GM12865 (cell line): ENCODE measurements around the gene PDE11A.

Source experiments
- DNase-seq: peaks from one replicate; pipeline ENCODE4 v3.0.0; 2010; ENCODE audit warnings: low read depth
- H3K4me3 ChIP-seq: 2 replicates; pipeline ENCODE4 v1.5.1; 2011; ENCODE audit warnings: mild to moderate bottlenecking, low read depth, low read length, control low read depth
- TF ChIP-seq, protein P1 (sequence below): IDR thresholded peaks from 2 replicates; pipeline ENCODE4 v1.5.1; 2011; ENCODE audit warnings: low read length, control low read depth, low read depth, inconsistent platforms; ENCODE audit not compliant: insufficient read depth; ENCODE audit errors: missing control alignments

PDE11A gene

GRCh38 chr2:177619986-177620385 is 452.6 kb downstream of the PDE11A start:
- H3K4me3 ChIP-seq: no peak overlapping the region
- TF ChIP-seq, protein P1, sequence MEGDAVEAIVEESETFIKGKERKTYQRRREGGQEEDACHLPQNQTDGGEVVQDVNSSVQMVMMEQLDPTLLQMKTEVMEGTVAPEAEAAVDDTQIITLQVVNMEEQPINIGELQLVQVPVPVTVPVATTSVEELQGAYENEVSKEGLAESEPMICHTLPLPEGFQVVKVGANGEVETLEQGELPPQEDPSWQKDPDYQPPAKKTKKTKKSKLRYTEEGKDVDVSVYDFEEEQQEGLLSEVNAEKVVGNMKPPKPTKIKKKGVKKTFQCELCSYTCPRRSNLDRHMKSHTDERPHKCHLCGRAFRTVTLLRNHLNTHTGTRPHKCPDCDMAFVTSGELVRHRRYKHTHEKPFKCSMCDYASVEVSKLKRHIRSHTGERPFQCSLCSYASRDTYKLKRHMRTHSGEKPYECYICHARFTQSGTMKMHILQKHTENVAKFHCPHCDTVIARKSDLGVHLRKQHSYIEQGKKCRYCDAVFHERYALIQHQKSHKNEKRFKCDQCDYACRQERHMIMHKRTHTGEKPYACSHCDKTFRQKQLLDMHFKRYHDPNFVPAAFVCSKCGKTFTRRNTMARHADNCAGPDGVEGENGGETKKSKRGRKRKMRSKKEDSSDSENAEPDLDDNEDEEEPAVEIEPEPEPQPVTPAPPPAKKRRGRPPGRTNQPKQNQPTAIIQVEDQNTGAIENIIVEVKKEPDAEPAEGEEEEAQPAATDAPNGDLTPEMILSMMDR: no peak
- no peak for DNase-seq

DNA sequence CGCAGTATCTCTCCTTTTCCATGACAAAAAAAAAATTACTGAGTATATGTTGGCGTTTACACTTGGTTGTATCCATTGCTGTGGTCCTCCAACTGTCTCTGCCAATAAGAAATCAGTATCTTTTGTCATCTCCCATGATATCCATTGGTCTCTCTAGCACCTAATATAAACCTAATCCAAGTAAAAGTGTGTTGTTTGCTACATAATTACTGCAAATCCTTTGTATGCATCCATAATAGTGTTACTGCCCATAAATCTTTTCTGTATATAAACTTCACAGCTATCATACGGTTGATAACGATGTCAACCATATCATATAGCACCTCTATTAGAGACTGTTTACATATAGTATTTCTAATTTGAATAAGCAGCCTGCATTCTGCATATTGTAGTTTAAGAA is 453.1 kb downstream of the PDE11A start:
- H3K4me3 ChIP-seq: peak overlapping the region; percentile 91
- no peak for DNase-seq
- TF ChIP-seq, protein P1: no peak

DNA sequence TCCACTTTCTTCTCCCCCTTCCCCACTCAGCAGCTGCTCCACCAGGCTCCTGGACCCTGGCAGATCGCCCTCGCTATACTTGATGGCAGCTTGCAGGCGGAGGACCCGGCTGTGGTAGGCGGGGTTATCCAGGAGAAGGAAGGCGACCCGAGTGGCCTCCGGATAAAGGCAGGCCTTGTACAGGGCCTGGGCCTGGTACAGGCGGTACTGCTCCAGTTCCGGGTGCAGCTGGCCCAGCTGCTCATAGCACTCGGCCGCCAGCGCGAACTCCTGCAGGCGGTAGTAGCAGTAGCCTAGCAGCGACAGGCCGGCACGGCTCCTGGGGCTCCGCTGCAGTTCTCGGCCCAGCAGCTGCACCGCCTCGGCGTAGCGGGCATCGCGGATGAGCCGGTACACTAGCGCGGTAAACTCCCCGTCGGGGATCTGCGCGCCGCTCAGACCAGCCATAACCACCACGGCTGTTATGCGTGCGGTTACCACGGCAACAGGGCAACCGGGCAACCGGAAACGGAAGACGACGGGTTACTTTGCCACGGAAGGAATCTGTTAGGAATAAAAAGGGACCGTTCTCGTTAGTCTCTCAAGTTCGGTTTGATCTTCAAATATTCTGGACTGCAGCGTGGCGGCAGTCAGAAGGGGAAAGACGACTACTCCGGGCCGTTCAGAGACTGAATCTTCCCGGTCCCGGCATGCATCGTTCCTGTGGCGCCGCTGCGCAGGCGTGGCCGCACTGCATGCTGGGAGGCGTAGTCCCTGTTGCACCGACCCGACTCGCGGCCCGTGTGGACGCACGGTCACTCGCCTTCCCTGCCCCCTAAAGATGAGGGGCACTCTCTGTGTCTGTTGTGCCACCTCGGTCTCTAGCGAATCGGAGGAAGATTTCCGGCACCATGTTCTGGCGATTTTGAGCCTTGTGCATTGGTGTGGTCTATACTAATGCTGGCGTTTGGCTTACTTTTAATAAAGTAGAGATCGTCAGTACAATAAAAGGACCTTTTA is 454.0 kb downstream of the PDE11A start:
- TF ChIP-seq, protein P1: no peak
- H3K4me3 ChIP-seq: peak overlapping the region; percentile 91
- peak; percentile 92 for DNase-seq

GRCh38 chr2:177617849-177618248 is 454.7 kb downstream of the PDE11A start:
- H3K4me3 ChIP-seq: peak overlapping the region; percentile 91
- TF ChIP-seq, protein P1: no peak
- DNase-seq: no peak

GRCh38 chr2:177616731-177617130 is 455.8 kb downstream of the PDE11A start:
- no peak for DNase-seq
- no peak overlapping the region for H3K4me3 ChIP-seq
- TF ChIP-seq, protein P1: no peak

DNA sequence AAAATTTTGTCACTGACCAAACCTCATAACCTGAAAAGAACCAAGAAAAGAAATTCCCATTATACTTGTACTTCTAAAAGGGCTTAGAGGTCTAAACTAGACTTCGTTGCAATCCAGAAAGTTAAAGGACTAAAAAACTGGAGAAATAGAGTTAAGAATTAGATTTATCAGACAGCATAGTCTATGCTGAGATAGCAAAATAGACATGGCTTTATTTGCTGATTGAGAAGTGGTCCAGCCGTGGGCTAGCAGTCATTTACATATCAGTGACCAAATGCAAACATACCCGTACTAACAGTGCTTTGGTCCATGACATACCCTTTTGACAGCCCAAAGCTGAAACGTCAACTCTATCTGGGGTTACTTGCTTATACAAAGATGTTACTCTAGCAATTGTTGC is 456.5 kb downstream of the PDE11A start:
- TF ChIP-seq, protein P1: no peak
- no peak overlapping the region for H3K4me3 ChIP-seq
- DNase-seq: no peak
